GM12878 (cell line): ENCODE data around the gene MICA. TPM values are rescaled to one million over a fixed set of nuclear protein-coding genes. Genes with fewer than 3 reads are reported as not detected.

Experiments used
- ATAC-seq: fragments of 200-7000 bp; cut with Tn5 transposase; 3 replicates; pipeline ENCODE4 v1.9.1; 2020; ENCODE audit warnings: mild to moderate bottlenecking, moderate library complexity
- BruUV-seq: library from RNA; stranded (reverse); fragments of 400-500 nt; replicated peaks from 2 replicates; lab custom pipeline; 2021; lab: Mats Ljungman, UMichigan
- CTCF ChIA-PET: fragments of 300-600 bp; sonication (Branson Sonifier 250); formaldehyde crosslinking; extraction: SDS; loops from one replicate; lab custom pipeline; 2021; ENCODE audit warnings: inconsistent platforms; lab: Yijun Ruan, JAX
- POLR2A ChIA-PET: fragments of 350-600 bp; formaldehyde crosslinking; extraction: SDS; loops from one replicate; lab custom pipeline; 2021; ENCODE audit warnings: inconsistent platforms; lab: Charles Lee
- RAD21 ChIA-PET: fragments of 300-600 bp; sonication (Branson Sonifier 250); formaldehyde crosslinking; loops from one replicate; lab custom pipeline; 2023; ENCODE audit warnings: antibody characterized with exemption; ENCODE audit not compliant: unreplicated experiment; lab: Charles Lee
- SMC1A ChIA-PET: fragments of 300-600 bp; sonication (Branson Sonifier 250); formaldehyde crosslinking; loops from one replicate; lab custom pipeline; 2023; ENCODE audit not compliant: unreplicated experiment, uncharacterized antibody; lab: Charles Lee
- DNase-seq: peaks from one replicate; pipeline ENCODE4 v3.0.0-alpha.2; 2011; ENCODE audit warnings: low read depth, low spot score
- FAIRE-seq: peaks from 3 replicates; lab custom pipeline; 2011; peaks lifted over from hg19 to GRCh38; lab: Jason Lieb, UNC
- H2AFZ ChIP-seq: 2 replicates; pipeline ENCODE4 v1.6.0; 2011; ENCODE audit warnings: low read depth, low read length, control low read depth; ENCODE audit not compliant: control insufficient read depth
- H3K27ac ChIP-seq: 2 replicates; pipeline ENCODE4 v1.5.1; 2011; ENCODE audit warnings: control low read depth; ENCODE audit not compliant: control insufficient read depth, insufficient read depth
- H3K27me3 ChIP-seq, 2 experiments: replicated peaks in 1 of 2; 2 replicates each; pipeline versions ENCODE4 v1.6.0 to v1.6.1; 2011; ENCODE audit warnings: low read length in 1 of 2; ENCODE audit not compliant: control insufficient read depth in 2 of 2, insufficient read depth in 2 of 2
- H3K36me3 ChIP-seq, 2 experiments: 2 replicates each; pipeline ENCODE4 v1.5.1; 2011; ENCODE audit warnings: low read length in 1 of 2; ENCODE audit not compliant: control insufficient read depth in 2 of 2, insufficient read depth in 2 of 2
- H3K4me1 ChIP-seq: 2 replicates; pipeline ENCODE4 v1.6.1; 2011; ENCODE audit warnings: mild to moderate bottlenecking, low read length, moderate library complexity, mixed read lengths; ENCODE audit not compliant: control insufficient read depth, insufficient read depth
- H3K4me2 ChIP-seq: 2 replicates; pipeline ENCODE4 v1.6.0; 2011; ENCODE audit warnings: control low read depth; ENCODE audit not compliant: control insufficient read depth, insufficient read depth
- H3K4me3 ChIP-seq: fragments of 200-600 bp; sonication (generic); 2 replicates; pipeline ENCODE4 v1.5.1; 2016
- H3K79me2 ChIP-seq: 2 replicates; pipeline ENCODE4 v1.6.0; 2011; ENCODE audit warnings: low read length; ENCODE audit not compliant: control insufficient read depth, insufficient read depth
- H3K9ac ChIP-seq: 2 replicates; pipeline ENCODE4 v1.8.0; 2011; ENCODE audit warnings: low read length, control low read depth, mixed read lengths; ENCODE audit not compliant: control insufficient read depth, insufficient read depth
- H3K9me3 ChIP-seq: replicated peaks from 3 replicates; pipeline ENCODE4 v1.5.1; 2011; ENCODE audit warnings: mild to moderate bottlenecking, low read length; ENCODE audit not compliant: control insufficient read depth, insufficient read depth
- H4K20me1 ChIP-seq: 2 replicates; pipeline ENCODE4 v1.6.0; 2011; ENCODE audit not compliant: control insufficient read depth, insufficient read depth
- BCL11A ChIP-seq: IDR thresholded peaks from 2 replicates; pipeline ENCODE4 v1.6.1; 2011; ENCODE audit warnings: low read depth, low read length
- CBFB ChIP-seq: IDR thresholded peaks from 2 replicates; pipeline ENCODE4 v1.6.1; 2016; ENCODE audit warnings: antibody characterized with exemption, low read depth
- E2F8 ChIP-seq: fragments of 450-650 bp; IDR thresholded peaks from 2 replicates; pipeline ENCODE4 v1.6.1; 2018; ENCODE audit warnings: mild to moderate bottlenecking, low read depth, moderate library complexity; ENCODE audit not compliant: partially characterized antibody
- ETV6 ChIP-seq, 2 experiments: fragments of 450-650 bp in 1 of 2; IDR thresholded peaks in 1 of 2; conservative IDR thresholded peaks in 1 of 2; 2 replicates each; pipeline ENCODE4 v1.6.1; 2014; ENCODE audit warnings: antibody characterized with exemption in 1 of 2, borderline replicate concordance in 1 of 2, low read depth in 1 of 2, mild to moderate bottlenecking in 1 of 2, moderate library complexity in 1 of 2
- HDAC6 ChIP-seq: fragments of 200-600 bp; sonication (generic); IDR thresholded peaks from one replicate; pipeline ENCODE4 v1.8.0; 2017; ENCODE audit warnings: antibody characterized with exemption; ENCODE audit not compliant: unreplicated experiment
- IRF5 ChIP-seq: fragments of 450-650 bp; IDR thresholded peaks from 2 replicates; pipeline ENCODE4 v1.6.1; 2017; ENCODE audit warnings: borderline replicate concordance
- MXI1 ChIP-seq: fragments of 150-350 bp; IDR thresholded peaks from 2 replicates; pipeline ENCODE4 v1.6.1; 2011; ENCODE audit warnings: low read depth, mild to moderate bottlenecking, inconsistent platforms, low read length, improper control_type of control experiment
- NKRF ChIP-seq: fragments of 450-650 bp; conservative IDR thresholded peaks from 2 replicates; pipeline ENCODE4 v1.6.1; 2017; ENCODE audit warnings: mild to moderate bottlenecking, moderate library complexity
- SUPT20H ChIP-seq: IDR thresholded peaks from 2 replicates; pipeline ENCODE4 v1.6.1; 2011; ENCODE audit warnings: low read depth, mild to moderate bottlenecking, low read length, moderate library complexity, borderline replicate concordance; ENCODE audit not compliant: control insufficient read depth
- TARDBP ChIP-seq: IDR thresholded peaks from 2 replicates; pipeline ENCODE4 v1.6.1; 2016; ENCODE audit warnings: borderline replicate concordance
- WGBS: methylation state at CpG from one replicate; pipeline ENCODE4 v1.1.6; 2016; ENCODE audit warnings: low lambda C conversion rate; ENCODE audit not compliant: insufficient replicate concordance, insufficient coverage; ENCODE audit errors: missing lambda C conversion rate; 5-methylcytosine and 5-hydroxymethylcytosine counted together
- in situ Hi-C: fragments of 300-500 bp; cut with MboI; formaldehyde crosslinking; loops from 9 replicates; pipeline ENCODE4 v1.14.3; 2018; ENCODE audit warnings: mixed read lengths
- intact Hi-C: fragments of 100-400 bp; cut with micrococcal nuclease; formaldehyde crosslinking; loops from one replicate; pipeline ENCODE4 v1.14.2; 2022; ENCODE audit not compliant: unreplicated experiment
- polyA plus RNA-seq, 11 experiments: library from polyadenylated mRNA; depleted of rRNA in 4 of 11; unstranded in 6 of 11; stranded (reverse) in 5 of 11; fragments of >200 nt; fragmentation: Nextera tagmentation in 4 of 11; fragmentation: Illumina TruSeq in 1 of 11; extraction: Ambion mirVana in 4 of 11; extraction: Trizol in 1 of 11; gene quantifications; 1 replicate in 1 of 11; 2 replicates in 10 of 11; pipeline versions ENCODE4 v1.2.1 to v1.2.3, GENCODE V29; 2011 to 2016; ENCODE audit warnings: inconsistent platforms in 2 of 11, missing spikeins in 2 of 11, low read depth in 1 of 11
- total RNA-seq, 4 experiments: library from RNA; depleted of rRNA in 3 of 4; stranded (reverse); fragments of >200 nt in 3 of 4; fragmentation: Illumina TruSeq in 1 of 4; extraction: Trizol in 1 of 4; gene quantifications; 2 replicates each; pipeline versions ENCODE4 v1.2.1 to v1.2.3, GENCODE V29; 2013 to 2021

MICA gene
- total and polyA plus RNA-seq, 10 of the 15 experiments (the other 5 are each of a cell fraction or from before 2014, with no cell fraction given), result 3.6 to 10.5 (median 6.9) TPM

GRCh38 chr6:31416394-31417014 is 13.1 kb downstream of the MICA start:
- CTCF ChIA-PET, result no interaction called here
- H4K20me1 ChIP-seq, result no peaks in the 10 kb centered on the region
- BruUV-seq, result no TSS peak
- no peaks in the 10 kb centered on the region for H3K27me3 ChIP-seq
- no peak overlapping the region for H2AFZ ChIP-seq
- no peak for FAIRE-seq
- POLR2A ChIA-PET, result interaction anchor here (1.0 kb wide), 1 partner anchor 18 kb away, joined by 3 read pairs; no protein-coding TSS in a partner anchor
- in situ Hi-C loops, result no loop called here
- no peaks in the 10 kb centered on the region for H3K79me2 ChIP-seq
- TF ChIP-seq CBFB (no peak), E2F8 (no peak), BCL11A (no peak), ETV6 (conservative IDR thresholded peaks at IDR 0.05 in 1 of 2, IDR thresholded peaks at IDR 0.05 in 1 of 2; ENCODE audit: borderline replicate concordance in 1 of 2, low read depth in 1 of 2) (no peak), HDAC6 (no peak), TARDBP (no peak), IRF5 (no peak), SUPT20H (no peak), NKRF (no peak), MXI1 (no peak)
- TF ChIP-seq, all 136 proteins: peak for 0
- no peak overlapping the region for H3K9ac ChIP-seq
- no peak overlapping the region for H3K27ac ChIP-seq
- DNase-seq, result no peak
- RAD21 ChIA-PET, result no interaction called here
- 98% methylated on average over 5 of the region's 5 CpGs for WGBS
- no peak overlapping the region for H3K4me3 ChIP-seq
- H3K4me1 ChIP-seq, result no peaks in the 10 kb centered on the region
- H3K9me3 ChIP-seq, result no peaks in the 10 kb centered on the region; the same call in 2 of the 3 replicates
- SMC1A ChIA-PET, result no interaction called here
- no peak for ATAC-seq
- intact Hi-C loops, result no loop called here
- peaks cover 13 to 18% of the 10 kb centered on the region in 2 experiments; a peak in 3 of 4 replicates for H3K36me3 ChIP-seq
- H3K4me2 ChIP-seq, result no peak overlapping the region
